ENCODE data around the gene PACSIN2. TPM values are rescaled to one million over a fixed set of nuclear protein-coding genes. Genes with fewer than 3 reads are reported as not detected.

PACSIN2 gene
- total RNA-seq, 6 experiments from 2014 or later, result 21.4 to 67.0 (median 47.1) TPM

DNA sequence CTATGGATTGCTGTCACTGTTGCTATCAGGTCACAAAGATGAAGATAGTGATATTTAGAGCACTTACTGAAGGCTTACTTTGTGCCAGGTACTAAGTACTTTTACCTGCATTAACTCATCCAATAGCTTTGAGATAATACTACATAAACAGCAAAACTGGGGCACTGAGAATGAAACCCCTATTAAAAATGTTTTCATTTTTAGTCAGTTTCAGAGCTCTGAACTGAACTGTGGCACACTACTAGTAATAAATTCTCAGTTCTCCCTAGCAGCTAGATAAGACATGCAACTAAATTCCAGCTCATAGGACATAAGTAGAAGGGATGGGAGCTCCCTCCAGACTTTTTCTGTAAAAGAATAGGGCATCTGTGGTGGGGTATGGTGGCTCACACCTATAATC is 181.8 kb downstream of the PACSIN2 start:
- no peaks in the 10 kb centered on the region for H3K9me3 ChIP-seq
- H3K27me3 ChIP-seq, result no peaks in the 10 kb centered on the region
- no peaks in the 10 kb centered on the region for H3K4me1 ChIP-seq
- no peak for DNase-seq
- peaks cover 5 to 79% (median 31%) of the 10 kb centered on the region in 4 donors for H3K36me3 ChIP-seq
- H3K27ac ChIP-seq, result no peak overlapping the region
- ATAC-seq, result no peak
- TF ChIP-seq POLR2A (IDR thresholded peaks at IDR 0.05), result no peak
- TF ChIP-seq, protein P1, sequence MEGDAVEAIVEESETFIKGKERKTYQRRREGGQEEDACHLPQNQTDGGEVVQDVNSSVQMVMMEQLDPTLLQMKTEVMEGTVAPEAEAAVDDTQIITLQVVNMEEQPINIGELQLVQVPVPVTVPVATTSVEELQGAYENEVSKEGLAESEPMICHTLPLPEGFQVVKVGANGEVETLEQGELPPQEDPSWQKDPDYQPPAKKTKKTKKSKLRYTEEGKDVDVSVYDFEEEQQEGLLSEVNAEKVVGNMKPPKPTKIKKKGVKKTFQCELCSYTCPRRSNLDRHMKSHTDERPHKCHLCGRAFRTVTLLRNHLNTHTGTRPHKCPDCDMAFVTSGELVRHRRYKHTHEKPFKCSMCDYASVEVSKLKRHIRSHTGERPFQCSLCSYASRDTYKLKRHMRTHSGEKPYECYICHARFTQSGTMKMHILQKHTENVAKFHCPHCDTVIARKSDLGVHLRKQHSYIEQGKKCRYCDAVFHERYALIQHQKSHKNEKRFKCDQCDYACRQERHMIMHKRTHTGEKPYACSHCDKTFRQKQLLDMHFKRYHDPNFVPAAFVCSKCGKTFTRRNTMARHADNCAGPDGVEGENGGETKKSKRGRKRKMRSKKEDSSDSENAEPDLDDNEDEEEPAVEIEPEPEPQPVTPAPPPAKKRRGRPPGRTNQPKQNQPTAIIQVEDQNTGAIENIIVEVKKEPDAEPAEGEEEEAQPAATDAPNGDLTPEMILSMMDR (IDR thresholded peaks at IDR 0.05), result no peak
- H3K4me3 ChIP-seq, result no peak overlapping the region
- intact Hi-C loops (cut with DNase I), result no loop called here

- Histone ChIP-seq H3K27me3 (no peaks in the 10 kb centered on the region), H3K4me1 (no peaks in the 10 kb centered on the region), H3K4me3 (no peak overlapping the region), H3K36me3 (peaks cover 6 to 87% (median 39%) of the 10 kb centered on the region in 4 donors), H3K9me3 (no peaks in the 10 kb centered on the region), H3K27ac (no peak overlapping the region)
- ATAC-seq, result no peak
- WGBS (ENCODE audit: insufficient coverage, low coverage, low lambda C conversion rate, missing lambda C conversion rate), result 94% methylated on average over 4 of the region's 4 CpGs
- TF ChIP-seq, protein P1 (IDR thresholded peaks at IDR 0.05), result no peak
- TF ChIP-seq POLR2A (IDR thresholded peaks at IDR 0.05), result no peak
- no peak for DNase-seq
- intact Hi-C loops (cut with DNase I), result no loop called here
Measured at GRCh38 chr22:42831712-42832111, 183.2 kb downstream of the PACSIN2 start.

DNA sequence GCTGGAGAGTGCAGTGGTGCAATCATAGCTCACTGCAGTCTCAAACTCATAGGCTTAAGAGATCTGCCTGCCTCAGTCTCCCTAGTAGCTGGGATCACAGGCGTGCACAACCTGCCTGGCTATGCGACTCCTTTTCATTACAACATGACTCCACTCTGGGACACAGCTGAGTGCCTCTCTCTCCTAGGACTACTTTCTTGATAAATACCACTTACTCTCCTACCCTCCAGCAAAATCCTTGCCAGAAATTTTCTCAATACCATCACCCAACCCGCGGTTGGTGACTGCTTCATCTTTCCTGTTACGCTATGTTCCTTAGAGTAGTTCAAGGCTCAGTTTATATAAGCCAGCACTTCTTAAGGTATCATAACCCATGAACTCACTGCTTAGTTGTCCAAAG is 184.8 kb downstream of the PACSIN2 start:
- Histone ChIP-seq H3K9me3 (no peaks in the 10 kb centered on the region), H3K27ac (no peak overlapping the region), H3K36me3 (peaks cover 13 to 93% (median 42%) of the 10 kb centered on the region in 4 donors), H3K4me3 (no peak overlapping the region), H3K27me3 (no peaks in the 10 kb centered on the region), H3K4me1 (no peaks in the 10 kb centered on the region)
- intact Hi-C loops (cut with DNase I), result no loop called here
- TF ChIP-seq POLR2A (IDR thresholded peaks at IDR 0.05), result no peak
- TF ChIP-seq, protein P1 (IDR thresholded peaks at IDR 0.05), result no peak
- DNase-seq, result no peak
- no peak for ATAC-seq
- WGBS (ENCODE audit: insufficient coverage, low coverage, low lambda C conversion rate, missing lambda C conversion rate), result 90% methylated on average over 5 of the region's 5 CpGs

GRCh38 chr22:42829302-42829701 is 185.6 kb downstream of the PACSIN2 start:
- intact Hi-C loops (cut with DNase I), result no loop called here
- WGBS (ENCODE audit: insufficient coverage, low coverage, low lambda C conversion rate, missing lambda C conversion rate), result 91% methylated on average over 3 of the region's 3 CpGs
- Histone ChIP-seq H3K4me3 (no peak overlapping the region), H3K27me3 (no peaks in the 10 kb centered on the region), H3K9me3 (no peaks in the 10 kb centered on the region), H3K36me3 (peaks cover 12 to 92% (median 43%) of the 10 kb centered on the region in 4 donors), H3K27ac (no peak overlapping the region), H3K4me1 (no peaks in the 10 kb centered on the region)
- TF ChIP-seq, protein P1 (IDR thresholded peaks at IDR 0.05), result no peak
- TF ChIP-seq POLR2A (IDR thresholded peaks at IDR 0.05), result no peak
- ATAC-seq, result no peak
- no peak for DNase-seq

DNA sequence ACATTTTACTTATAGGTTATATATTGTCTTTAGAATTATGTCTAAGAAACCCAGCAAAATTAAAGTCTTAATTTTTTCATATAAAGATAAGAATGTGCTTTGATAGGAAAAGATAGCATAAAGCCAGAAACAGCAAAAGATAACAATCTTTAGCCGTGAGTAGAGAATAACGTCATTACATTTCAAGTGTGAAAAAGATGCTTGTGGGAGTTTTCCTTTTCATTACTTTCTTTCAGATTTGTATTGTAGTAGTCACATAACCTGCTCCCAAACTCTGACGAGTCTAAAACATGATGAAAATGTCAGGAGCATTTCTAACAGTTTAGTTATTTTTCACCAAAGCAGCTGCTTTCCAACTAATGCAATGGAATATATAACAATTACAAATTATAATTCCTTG is 189.2 kb downstream of the PACSIN2 start:
- H3K4me1 ChIP-seq, result no peaks in the 10 kb centered on the region
- no peak overlapping the region for H3K27ac ChIP-seq
- intact Hi-C loops (cut with DNase I), result no loop called here
- H3K9me3 ChIP-seq, result no peaks in the 10 kb centered on the region
- DNase-seq (no peak), ATAC-seq (no peak)
- H3K36me3 ChIP-seq, result peaks cover 7 to 72% (median 38%) of the 10 kb centered on the region in 4 donors
- 72% methylated on average over 3 of the region's 3 CpGs for WGBS (ENCODE audit: insufficient coverage, low coverage, low lambda C conversion rate, missing lambda C conversion rate)
- H3K4me3 ChIP-seq, result no peak overlapping the region
- no peaks in the 10 kb centered on the region for H3K27me3 ChIP-seq
- TF ChIP-seq, protein P1 (IDR thresholded peaks at IDR 0.05), result no peak
- no peak for TF ChIP-seq POLR2A (IDR thresholded peaks at IDR 0.05)
